ENCODE data around the gene SNAI3. TPM values are rescaled to one million over a fixed set of nuclear protein-coding genes. Genes with fewer than 3 reads are reported as not detected.
A peak's percentile ranks its signal among the peaks of the same experiment; 100 is the strongest.

Gene SNAI3
- total and polyA plus RNA-seq, 7 experiments from 2014 or later: 2.7 to 13.5 (median 6.5) TPM

GRCh38 chr16:88685156-88686061 is 898 bp downstream of the SNAI3 start:
- Histone ChIP-seq H3K36me3 (ENCODE audit: control insufficient read depth in 2 of 3, insufficient read depth in 3 of 3, low read length in 3 of 3) (peaks cover 0 to 7% (median 6%) of the 10 kb centered on the region in 3 experiments), H3K4me3 (ENCODE audit: low read length) (peak overlapping the region; percentile 85), H3K27ac (ENCODE audit: low read depth, low read length) (peak overlapping the region; percentile 77), H3K9me3 (ENCODE audit: control insufficient read depth in 2 of 3, low read length in 3 of 3) (no peaks in the 10 kb centered on the region), H3K27me3 (ENCODE audit: control insufficient read depth in 2 of 2, insufficient read depth in 2 of 2, low read length in 2 of 2) (no peaks in the 10 kb centered on the region), H3K4me1 (ENCODE audit: control insufficient read depth in 2 of 2, insufficient read depth in 2 of 2, low read length in 2 of 2) (peaks cover 23 to 48% of the 10 kb centered on the region in 2 donors)
- ATAC-seq: peak; percentile 40
- ChIA-PET POLR2A (interaction anchor here (0.6 to 10.2 kb wide), 10 partner anchors 11 to 61 kb away, joined by 3 to 134 read pairs (median 4); partner anchors contain the start of genes CTU2, MVD and RNF166), CTCF (interaction anchor here (1.1 to 3.7 kb wide), 5 partner anchors 11 to 35 kb away, joined by 3 to 17 read pairs (median 5); no protein-coding TSS in a partner anchor)
- Mint-ChIP-seq H3K27ac (peak overlapping the region in 7 of 9 donors; percentile 41 to 81 (median 64)), H3K36me3 (peaks cover 0 to 11% (median 0%) of the 10 kb centered on the region in 5 donors), H3K9me3 (peaks cover 0 to 4% (median 0%) of the 10 kb centered on the region in 11 donors), H3K27me3 (no peaks in the 10 kb centered on the region), H3K4me3 (peak overlapping the region; percentile 72 to 87 (median 81)), H3K4me1 (peaks cover 22 to 73% (median 54%) of the 10 kb centered on the region in 7 donors)
- intact Hi-C loops (cut with micrococcal nuclease): loop anchor here (1.0 to 10.0 kb wide), 9 partner anchors 16 to 233 kb away; partner anchors contain the start of genes CYBA (in 2 of the 2), MVD (in 2 of the 2), ZFPM1 (in 2 of the 2) and CDT1 (in 1 of the 2)
- peak in 6 of 9 donors; percentile 47 to 56 (median 52) for DNase-seq

- Mint-ChIP-seq H3K4me3 (peak overlapping the region; percentile 72 to 87 (median 81)), H3K9me3 (peaks cover 0 to 4% (median 0%) of the 10 kb centered on the region in 11 donors), H3K36me3 (peaks cover 0 to 14% (median 0%) of the 10 kb centered on the region in 5 donors), H3K27me3 (no peaks in the 10 kb centered on the region), H3K27ac (peak overlapping the region in 7 of 9 donors; percentile 47 to 86 (median 67)), H3K4me1 (peaks cover 22 to 67% (median 48%) of the 10 kb centered on the region in 7 donors)
- H3K36me3 ChIP-seq (ENCODE audit: control insufficient read depth in 2 of 3, insufficient read depth in 3 of 3, low read length in 3 of 3): peaks cover 0 to 12% (median 6%) of the 10 kb centered on the region in 3 experiments
- H3K27me3 ChIP-seq (ENCODE audit: control insufficient read depth in 2 of 2, insufficient read depth in 2 of 2, low read length in 2 of 2): no peaks in the 10 kb centered on the region
- peaks cover 23 to 48% of the 10 kb centered on the region in 2 donors for H3K4me1 ChIP-seq (ENCODE audit: control insufficient read depth in 2 of 2, insufficient read depth in 2 of 2, low read length in 2 of 2)
- no peaks in the 10 kb centered on the region for H3K9me3 ChIP-seq (ENCODE audit: control insufficient read depth in 2 of 3, low read length in 3 of 3)
- ChIA-PET CTCF (interaction anchor here (1.1 to 3.7 kb wide), 5 partner anchors 12 to 35 kb away, joined by 3 to 17 read pairs (median 5); no protein-coding TSS in a partner anchor), POLR2A (interaction anchor here (0.8 to 10.2 kb wide), 9 partner anchors 11 to 61 kb away, joined by 3 to 134 read pairs (median 4); partner anchors contain the start of genes CTU2, MVD and RNF166)
- ATAC-seq (no peak), DNase-seq (no peak)
- peak overlapping the region; percentile 77 for H3K27ac ChIP-seq (ENCODE audit: low read depth, low read length)
- H3K4me3 ChIP-seq (ENCODE audit: low read length): peak overlapping the region; percentile 85
- intact Hi-C loops (cut with micrococcal nuclease): loop anchor here (1.0 to 10.0 kb wide), 5 partner anchors 50 to 230 kb away; partner anchors contain the start of genes CDT1 (in 1 of the 2), PIEZO1 (in 1 of the 2), ZC3H18 (in 1 of the 2) and ZFPM1 (in 1 of the 2)
Measured at GRCh38 chr16:88684569-88685155, 1.6 kb downstream of the SNAI3 start.

GRCh38 chr16:88681709-88682451 is 4.4 kb downstream of the SNAI3 start:
- Histone ChIP-seq H3K4me3 (ENCODE audit: low read length) (peak overlapping the region; percentile 35), H3K27me3 (ENCODE audit: control insufficient read depth in 2 of 2, insufficient read depth in 2 of 2, low read length in 2 of 2) (no peaks in the 10 kb centered on the region), H3K9me3 (ENCODE audit: control insufficient read depth in 2 of 3, low read length in 3 of 3) (no peaks in the 10 kb centered on the region), H3K27ac (ENCODE audit: low read depth, low read length) (peak overlapping the region; percentile 67), H3K4me1 (ENCODE audit: control insufficient read depth in 2 of 2, insufficient read depth in 2 of 2, low read length in 2 of 2) (peaks cover 23 to 41% of the 10 kb centered on the region in 2 donors), H3K36me3 (ENCODE audit: control insufficient read depth in 2 of 3, insufficient read depth in 3 of 3, low read length in 3 of 3) (peaks cover 0 to 40% (median 13%) of the 10 kb centered on the region in 3 experiments)
- Mint-ChIP-seq H3K36me3 (peaks cover 0 to 14% (median 0%) of the 10 kb centered on the region in 5 donors), H3K4me3 (peak overlapping the region; percentile 66 to 86 (median 82)), H3K4me1 (peaks cover 22 to 47% (median 32%) of the 10 kb centered on the region in 7 donors), H3K9me3 (no peaks in the 10 kb centered on the region), H3K27me3 (no peaks in the 10 kb centered on the region), H3K27ac (peak overlapping the region; percentile 87 to 95 (median 94))
- POLR2A ChIA-PET: interaction anchor here (0.5 to 4.1 kb wide), 11 partner anchors 10 to 219 kb away, joined by 3 to 47 read pairs (median 3); partner anchors contain the start of genes CTU2, RNF166 and ZC3H18
- ATAC-seq (peak; percentile 63), DNase-seq (peak in 7 of 9 donors; percentile 51 to 69 (median 62))
- CTCF ChIA-PET: interaction anchor here (1.0 kb wide), 1 partner anchor 20 kb away, joined by 3 read pairs; no protein-coding TSS in a partner anchor
- intact Hi-C loops (cut with micrococcal nuclease): loop anchor here (1.0 to 10.0 kb wide), 4 partner anchors 19 to 227 kb away; partner anchors contain the start of genes MVD (in 2 of the 2), CYBA (in 1 of the 2) and ZFPM1 (in 1 of the 2)

GRCh38 chr16:88681084-88681680 is 5.1 kb downstream of the SNAI3 start:
- peaks cover 0 to 47% (median 13%) of the 10 kb centered on the region in 3 experiments for H3K36me3 ChIP-seq (ENCODE audit: control insufficient read depth in 2 of 3, insufficient read depth in 3 of 3, low read length in 3 of 3)
- H3K27ac ChIP-seq (ENCODE audit: low read depth, low read length): peak overlapping the region; percentile 67
- ChIA-PET POLR2A (interaction anchor here (0.7 to 4.1 kb wide), 9 partner anchors 9 to 31 kb away, joined by 3 to 47 read pairs (median 4); partner anchors contain the start of genes CTU2 and RNF166), CTCF (interaction anchor here (0.5 to 1.0 kb wide), 3 partner anchors 15 to 559 kb away, joined by 3 to 4 read pairs (median 3); no protein-coding TSS in a partner anchor)
- Mint-ChIP-seq H3K9me3 (no peaks in the 10 kb centered on the region), H3K27me3 (no peaks in the 10 kb centered on the region), H3K36me3 (peaks cover 0 to 14% (median 0%) of the 10 kb centered on the region in 5 donors), H3K27ac (peak overlapping the region; percentile 87 to 95 (median 94)), H3K4me3 (peak overlapping the region; percentile 66 to 86 (median 82)), H3K4me1 (peaks cover 22 to 47% (median 32%) of the 10 kb centered on the region in 7 donors)
- peaks cover 23 to 38% of the 10 kb centered on the region in 2 donors for H3K4me1 ChIP-seq (ENCODE audit: control insufficient read depth in 2 of 2, insufficient read depth in 2 of 2, low read length in 2 of 2)
- DNase-seq (peak in 4 of 9 donors; percentile 41 to 58 (median 52)), ATAC-seq (peak; percentile 44)
- peak overlapping the region; percentile 35 for H3K4me3 ChIP-seq (ENCODE audit: low read length)
- intact Hi-C loops (cut with micrococcal nuclease): loop anchor here (1.0 to 10.0 kb wide), 4 partner anchors 18 to 226 kb away; partner anchors contain the start of genes CYBA (in 1 of the 2), MVD (in 1 of the 2) and ZFPM1 (in 1 of the 2)
- no peaks in the 10 kb centered on the region for H3K9me3 ChIP-seq (ENCODE audit: control insufficient read depth in 2 of 3, low read length in 3 of 3)
- no peaks in the 10 kb centered on the region for H3K27me3 ChIP-seq (ENCODE audit: control insufficient read depth in 2 of 2, insufficient read depth in 2 of 2, low read length in 2 of 2)

- ChIA-PET POLR2A (interaction anchor here (0.7 to 4.1 kb wide), 6 partner anchors 9 to 110 kb away, joined by 5 to 47 read pairs (median 6); partner anchors contain the start of genes CTU2 and RNF166), CTCF (interaction anchor here (0.5 to 1.0 kb wide), 4 partner anchors 11 to 560 kb away, joined by 3 to 4 read pairs (median 3); no protein-coding TSS in a partner anchor)
- peak overlapping the region in 7 of 9 donors; percentile 42 to 94 (median 89) for H3K27ac Mint-ChIP-seq
- no peaks in the 10 kb centered on the region for H3K9me3 Mint-ChIP-seq
- H3K9me3 ChIP-seq (ENCODE audit: control insufficient read depth in 2 of 3, low read length in 3 of 3): no peaks in the 10 kb centered on the region
- peaks cover 22 to 47% (median 32%) of the 10 kb centered on the region in 7 donors for H3K4me1 Mint-ChIP-seq
- H3K27ac ChIP-seq (ENCODE audit: low read depth, low read length): peak overlapping the region; percentile 4
- DNase-seq: no peak
- no peaks in the 10 kb centered on the region for H3K27me3 ChIP-seq (ENCODE audit: control insufficient read depth in 2 of 2, insufficient read depth in 2 of 2, low read length in 2 of 2)
- H3K27me3 Mint-ChIP-seq: no peaks in the 10 kb centered on the region
- peak overlapping the region in 6 of 10 donors; percentile 74 to 86 (median 82) for H3K4me3 Mint-ChIP-seq
- ATAC-seq: no peak
- H3K4me3 ChIP-seq (ENCODE audit: low read length): no peak overlapping the region
- peaks cover 0 to 52% (median 13%) of the 10 kb centered on the region in 3 experiments for H3K36me3 ChIP-seq (ENCODE audit: control insufficient read depth in 2 of 3, insufficient read depth in 3 of 3, low read length in 3 of 3)
- peaks cover 0 to 14% (median 0%) of the 10 kb centered on the region in 5 donors for H3K36me3 Mint-ChIP-seq
- H3K4me1 ChIP-seq (ENCODE audit: control insufficient read depth in 2 of 2, insufficient read depth in 2 of 2, low read length in 2 of 2): peaks cover 23 to 38% of the 10 kb centered on the region in 2 donors
- intact Hi-C loops (cut with micrococcal nuclease): loop anchor here (1.0 to 10.0 kb wide), 4 partner anchors 17 to 226 kb away; partner anchors contain the start of genes CYBA (in 1 of the 2), MVD (in 1 of the 2) and ZFPM1 (in 1 of the 2)
Measured at GRCh38 chr16:88680554-88681083, 5.7 kb downstream of the SNAI3 start.
